Hematopoietic multipotent progenitor cell (in vitro differentiated cells): ENCODE measurements around the gene ARHGAP26. TPM values are rescaled to one million over a fixed set of nuclear protein-coding genes. Genes with fewer than 3 reads are reported as not detected.

ENCODE experiments used
- DNase-seq, 3 donors: peaks; one replicate each; pipeline ENCODE4 v3.0.0-alpha.2; 2011 to 2015; ENCODE audit warnings: low read depth in 2 of 3, low spot score in 2 of 3
- total RNA-seq: library from RNA; depleted of rRNA; stranded (reverse); fragments of >200 nt; gene quantifications from one replicate; pipeline ENCODE4 v1.2.3, GENCODE V29; 2012

Gene ARHGAP26
- total RNA-seq, 1 donor: 14.5 TPM

DNA sequence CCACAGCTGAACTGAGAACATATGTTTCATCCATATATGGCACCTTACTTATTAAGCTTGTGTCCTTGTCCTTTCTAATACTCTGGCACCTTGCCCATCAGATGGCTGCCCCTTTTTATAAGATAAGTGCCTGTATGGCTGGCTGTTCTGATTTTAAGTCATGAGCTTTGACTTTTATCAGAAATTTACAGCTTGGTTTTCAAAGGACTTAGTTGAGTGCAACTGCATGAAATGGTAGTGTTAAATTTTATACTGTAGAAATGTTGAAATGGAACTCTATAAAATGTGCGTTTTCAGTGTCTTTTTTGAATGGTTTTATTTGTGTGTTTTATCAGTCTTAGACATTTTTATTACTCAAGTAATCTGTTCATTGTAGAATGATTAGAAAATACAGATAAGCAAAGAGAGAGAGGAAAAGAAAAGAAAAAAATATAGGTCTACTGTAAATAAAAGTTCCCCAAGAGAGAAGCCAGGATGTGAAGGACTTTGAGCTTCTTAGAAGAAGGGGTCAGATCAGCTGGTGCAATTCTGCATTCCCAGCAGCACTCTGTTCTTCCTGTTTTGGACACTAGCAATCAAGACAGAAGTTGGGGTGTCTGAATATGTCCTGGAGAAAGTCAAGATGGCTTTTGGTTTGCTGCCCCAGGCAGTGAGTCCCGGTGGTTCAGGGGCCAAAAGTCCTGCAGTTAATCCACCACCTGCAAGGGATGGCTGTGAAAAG, 38.9 kb downstream of the ARHGAP26 start:
- peak in 1 of 3 donors; percentile 27 for DNase-seq

DNA sequence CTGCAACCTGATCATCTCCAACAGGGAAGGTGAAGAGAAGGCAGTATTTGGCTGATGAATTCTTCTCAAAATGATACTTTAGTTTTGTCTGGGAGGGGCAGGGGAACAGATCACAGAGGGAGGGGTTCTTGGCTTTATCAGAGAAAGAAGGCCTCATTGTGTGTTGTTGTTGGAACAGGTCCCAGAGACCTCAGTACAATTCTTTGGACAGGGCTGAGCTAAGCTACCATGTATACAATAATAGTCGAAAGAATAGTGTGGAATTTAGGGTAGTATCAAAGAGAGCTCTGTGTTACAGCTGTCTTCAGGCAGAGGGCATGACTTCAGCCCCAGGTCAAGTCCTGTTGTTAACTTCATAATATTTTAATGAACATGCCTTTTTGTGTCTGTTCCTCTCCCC, 39.9 kb downstream of the ARHGAP26 start:
- no peak for DNase-seq

- no peak for DNase-seq
Measured at GRCh38 chr5:142810743-142811290, 40.6 kb downstream of the ARHGAP26 start.

DNA sequence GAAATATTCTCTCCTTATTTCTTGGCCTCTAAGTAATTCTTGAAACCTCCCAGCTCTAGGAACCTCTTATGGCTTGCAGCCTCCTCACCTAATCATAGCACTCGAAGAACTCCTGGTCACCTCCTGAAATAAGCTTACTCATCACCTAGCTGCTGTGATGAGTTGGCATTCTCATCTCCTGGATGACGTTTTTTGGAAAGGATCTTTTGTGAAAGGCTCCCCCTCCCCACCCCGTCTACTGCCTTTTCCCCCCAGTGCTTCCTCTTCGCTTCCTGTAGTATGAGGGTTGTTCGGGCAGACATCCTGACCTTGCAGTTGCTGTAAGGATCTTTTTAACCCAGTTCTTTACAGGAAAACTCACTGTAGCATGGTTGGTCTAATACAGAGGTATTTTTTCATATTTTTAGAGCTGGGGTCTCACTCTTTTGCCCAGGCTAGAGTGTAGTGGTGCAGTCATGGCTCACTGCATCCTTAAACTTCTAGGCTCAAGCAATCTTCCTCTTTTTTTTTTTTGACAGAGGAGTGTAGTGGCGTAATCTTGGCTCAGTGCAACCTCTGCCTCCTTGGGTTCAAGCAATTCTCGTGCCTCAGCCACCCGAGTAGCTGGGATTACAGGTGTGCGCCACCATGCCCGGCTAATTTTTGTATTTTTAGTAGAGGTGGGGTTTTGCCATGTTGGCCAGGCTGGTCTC, 41.8 kb downstream of the ARHGAP26 start:
- peak in 1 of 3 donors; percentile 44 for DNase-seq

DNA sequence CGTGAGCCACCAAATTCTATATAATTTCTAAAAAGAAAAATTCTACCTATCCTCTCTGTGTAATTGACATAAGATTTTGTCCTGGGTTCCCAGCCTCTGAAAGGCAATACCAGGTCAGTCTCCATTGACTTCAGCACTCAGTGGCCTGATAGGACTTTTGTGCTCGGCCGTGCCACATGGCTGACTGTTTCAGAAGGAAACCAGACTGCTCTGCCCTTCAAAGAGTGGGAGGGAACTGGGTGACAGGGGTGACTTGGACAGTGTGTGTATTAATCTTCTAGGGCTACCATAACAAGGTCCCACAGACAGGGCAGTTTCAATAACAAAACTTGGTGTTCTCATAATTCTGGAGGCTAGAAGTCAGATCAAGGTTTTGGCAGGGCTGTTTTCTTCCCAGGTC, 43.0 kb downstream of the ARHGAP26 start:
- DNase-seq: no peak

GRCh38 chr5:142814122-142814521, 43.9 kb downstream of the ARHGAP26 start:
- no peak for DNase-seq

GRCh38 chr5:142815469-142815868, 45.3 kb downstream of the ARHGAP26 start:
- no peak for DNase-seq

DNA sequence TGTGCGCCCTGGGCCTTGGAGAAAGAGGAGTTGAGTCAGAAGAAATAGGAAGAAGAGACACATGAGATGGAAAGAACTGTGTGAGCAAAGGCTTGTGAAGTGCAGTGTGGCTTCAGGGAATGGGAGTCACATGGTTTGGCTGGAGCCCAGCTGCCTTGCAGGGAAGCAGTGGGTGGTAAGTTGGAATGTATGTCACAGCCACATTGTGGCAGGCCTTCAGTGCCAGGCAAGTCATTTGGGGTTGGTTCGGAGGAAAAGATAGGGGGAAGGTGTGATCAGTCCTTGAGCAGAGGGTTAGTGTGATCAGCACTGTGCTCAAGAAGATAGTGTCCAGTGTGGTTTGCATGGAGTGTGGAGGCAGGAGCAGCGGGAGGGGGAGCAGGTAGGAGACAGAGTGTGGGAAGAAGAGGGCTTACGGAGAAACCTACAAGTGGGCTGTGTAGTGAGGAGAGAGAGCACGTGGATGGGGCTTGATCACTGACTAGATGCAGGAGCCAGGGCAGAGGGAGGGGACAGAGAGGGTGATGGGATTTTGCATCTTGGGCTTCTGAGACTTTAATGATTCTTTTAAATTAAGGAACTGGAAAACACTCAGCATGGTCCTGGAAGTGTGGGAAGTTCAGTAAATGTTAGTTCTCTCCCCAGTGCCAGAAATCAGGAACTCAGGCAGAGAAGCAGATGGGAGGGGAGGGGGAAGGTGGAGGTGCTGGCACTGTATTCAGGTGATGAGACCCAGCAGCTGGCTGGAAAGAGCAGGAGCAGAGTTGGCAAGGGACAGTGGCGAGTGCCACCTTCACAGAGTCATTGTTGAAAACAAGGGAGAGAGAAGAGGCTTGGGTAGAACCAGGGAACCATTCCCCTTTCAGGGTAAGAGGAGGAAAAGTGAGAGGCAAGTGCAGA, 46.6 kb downstream of the ARHGAP26 start:
- no peak for DNase-seq

DNA sequence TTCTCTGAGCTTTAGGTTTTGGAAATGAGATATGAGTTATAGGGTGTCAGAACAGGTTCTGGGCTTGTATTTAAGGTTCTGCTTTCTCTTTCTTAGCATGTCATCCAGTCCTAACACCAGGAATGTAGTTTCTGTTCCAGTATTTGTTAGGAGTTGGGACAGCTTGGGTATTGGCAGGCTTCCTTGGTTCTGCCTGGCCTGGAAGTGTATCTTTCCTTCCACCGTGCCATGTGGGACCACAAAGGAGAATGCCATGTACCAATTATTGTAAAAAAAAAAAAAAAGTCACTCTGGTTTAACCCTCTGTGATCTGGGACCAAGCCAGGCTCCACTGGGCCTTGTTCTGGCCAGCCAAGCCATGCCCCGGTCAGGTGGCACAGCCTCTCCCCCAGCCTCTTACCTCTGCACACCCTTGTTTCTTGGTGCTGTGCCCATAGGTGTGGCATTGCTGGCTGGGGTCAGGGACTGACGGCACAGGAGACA, 47.8 kb downstream of the ARHGAP26 start:
- no peak for DNase-seq

GRCh38 chr5:142819292-142819691, 49.1 kb downstream of the ARHGAP26 start:
- DNase-seq: no peak

DNA sequence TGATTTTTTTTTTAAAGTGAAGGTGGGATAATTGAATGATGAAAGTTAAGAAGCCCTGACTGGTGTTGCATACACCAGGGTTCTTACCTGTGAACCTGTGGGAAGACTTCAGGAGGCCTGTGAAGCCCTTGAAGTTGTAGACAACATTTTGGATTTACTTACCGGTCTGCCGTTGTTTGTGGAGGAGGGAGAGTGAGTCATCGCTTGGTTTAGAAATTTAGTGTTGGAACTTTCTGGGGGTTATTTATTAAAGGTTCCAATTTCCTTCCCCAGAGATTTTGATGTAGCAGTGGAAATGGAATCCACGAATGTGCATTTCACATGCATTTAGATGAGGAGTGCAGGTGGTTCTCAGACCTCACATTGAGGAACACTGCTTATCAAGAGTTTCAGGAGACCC, 49.6 kb downstream of the ARHGAP26 start:
- no peak for DNase-seq

- no peak for DNase-seq
Measured at GRCh38 chr5:142820447-142820846, 50.3 kb downstream of the ARHGAP26 start.

DNA sequence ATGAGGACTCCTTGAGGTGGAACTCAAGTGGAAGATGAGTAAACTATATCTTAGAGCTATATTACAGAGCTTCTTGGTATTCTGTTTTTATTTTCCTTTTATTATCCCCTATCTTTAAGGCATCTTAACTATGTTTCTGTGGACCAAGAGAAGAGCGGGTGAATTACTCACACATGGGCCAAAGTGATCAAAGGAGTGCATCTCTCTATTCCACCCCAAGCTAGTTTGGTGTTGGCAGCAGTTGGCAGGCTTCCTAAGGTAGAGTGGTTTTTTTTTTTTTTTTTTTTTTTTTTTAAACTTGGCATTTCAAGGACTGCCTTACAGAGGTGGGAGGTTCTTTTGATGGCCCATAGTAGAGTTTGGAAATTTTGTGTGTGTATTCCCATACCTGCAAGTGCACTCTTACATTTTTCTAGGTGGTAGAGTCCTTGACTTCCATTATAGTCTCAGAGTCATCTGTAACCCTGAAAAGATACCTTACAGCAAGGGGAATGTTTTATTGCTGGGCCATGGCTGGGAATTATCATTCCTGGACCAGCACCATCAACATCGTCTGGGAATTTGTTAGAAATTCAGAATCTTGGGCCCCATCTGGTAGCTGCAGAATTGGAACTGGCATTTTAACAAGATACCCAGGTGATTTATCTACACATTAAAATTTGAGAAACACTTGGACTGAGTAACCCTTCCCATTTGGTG, 51.0 kb downstream of the ARHGAP26 start:
- DNase-seq: no peak

DNA sequence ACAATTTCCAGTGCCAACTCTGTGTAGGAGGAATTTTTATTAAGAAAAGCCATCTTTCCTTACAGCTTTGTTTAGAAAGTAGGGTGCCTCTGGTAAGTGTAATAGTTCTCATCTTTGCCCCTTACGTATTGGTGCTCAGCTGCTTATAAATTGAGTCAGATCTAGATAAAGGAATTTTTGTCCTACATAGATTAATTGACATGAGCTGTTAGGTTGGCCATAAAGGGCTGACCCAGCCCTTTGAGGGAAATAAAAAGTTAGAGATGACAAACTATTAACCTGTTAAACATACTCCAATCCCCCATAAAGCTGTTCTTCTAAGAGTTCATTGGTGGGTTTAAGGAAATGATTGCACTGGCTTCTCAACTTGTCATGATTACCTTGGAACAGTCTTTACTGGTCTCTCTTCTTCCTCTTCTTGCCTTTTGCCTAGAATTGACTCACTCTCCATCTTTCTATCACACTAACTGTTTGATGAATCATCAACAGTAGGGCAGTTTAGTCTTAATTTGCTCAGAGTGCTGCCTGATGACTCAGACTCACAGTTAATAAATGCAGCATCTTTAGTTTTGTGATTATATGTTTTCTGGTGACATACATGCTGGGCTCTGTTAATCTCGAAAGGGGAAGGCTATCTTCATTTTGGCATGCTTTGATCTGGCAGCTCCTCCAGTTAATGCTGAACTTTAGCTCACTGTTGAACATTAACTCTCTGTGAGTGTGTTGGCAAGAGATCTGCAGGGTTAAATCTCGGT, 51.7 kb downstream of the ARHGAP26 start:
- peak in 1 of 3 donors; percentile 49 for DNase-seq

DNA sequence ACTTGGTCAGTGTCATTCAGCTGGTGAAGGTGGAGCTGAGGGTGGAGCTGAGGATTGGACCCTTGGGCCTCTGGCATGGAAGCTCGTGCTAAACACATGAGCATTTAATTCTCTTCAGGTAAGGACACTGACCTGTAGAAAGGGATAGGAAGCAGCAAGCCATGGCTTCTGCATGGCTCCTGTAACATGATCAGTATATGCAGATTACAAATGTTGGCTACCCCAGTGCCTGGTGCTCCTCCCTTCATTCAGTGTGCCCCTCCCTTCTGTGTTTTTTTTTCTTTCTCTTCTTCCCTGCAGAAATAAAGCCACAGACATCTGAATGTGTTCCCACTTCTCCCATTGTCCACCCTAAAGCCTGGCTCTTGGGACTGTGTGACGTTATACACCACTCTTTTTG, 52.9 kb downstream of the ARHGAP26 start:
- no peak for DNase-seq

GRCh38 chr5:142823806-142824205, 53.6 kb downstream of the ARHGAP26 start:
- DNase-seq: no peak

- DNase-seq: no peak
Measured at GRCh38 chr5:142824391-142824790, 54.2 kb downstream of the ARHGAP26 start.

GRCh38 chr5:142825378-142826089, 55.4 kb downstream of the ARHGAP26 start:
- no peak for DNase-seq

- DNase-seq: no peak
Measured at GRCh38 chr5:142826093-142826492, 55.9 kb downstream of the ARHGAP26 start.
